Measurements from ENCODE around the gene SCARB1. TPM values are rescaled to one million over a fixed set of nuclear protein-coding genes. Genes with fewer than 3 reads are reported as not detected.

The SCARB1 gene
- polyA plus RNA-seq, 1 experiment: 10.3 TPM

DNA sequence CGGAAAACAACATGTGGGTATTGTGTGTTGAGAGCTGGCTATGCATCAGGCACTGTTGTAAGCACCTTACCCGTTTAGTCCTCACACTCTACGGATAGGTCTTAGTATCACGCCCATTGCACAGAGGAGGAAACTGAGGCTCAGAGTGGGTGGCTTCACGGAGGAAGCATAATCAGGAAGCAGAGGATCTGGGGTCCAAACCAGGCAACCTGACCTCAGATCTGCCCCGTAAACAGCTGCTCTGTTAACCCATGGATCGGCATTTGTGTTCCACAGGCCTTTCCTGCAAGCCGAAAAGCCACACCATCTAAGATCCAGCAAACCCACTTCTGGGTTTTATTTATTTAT, 107.9 kb downstream of the SCARB1 start:
- Histone ChIP-seq H3K27me3 (ENCODE audit: control insufficient read depth, insufficient read depth, low read length) (peaks cover 19% of the 10 kb centered on the region), H3K4me3 (ENCODE audit: low read depth, low read length) (no peak overlapping the region), H3K9me3 (ENCODE audit: control insufficient read depth, insufficient read depth, low read length) (peaks cover 22% of the 10 kb centered on the region), H3K27ac (ENCODE audit: low read depth, low read length) (peak overlapping the region; percentile 73)
- TF ChIP-seq, protein P1, sequence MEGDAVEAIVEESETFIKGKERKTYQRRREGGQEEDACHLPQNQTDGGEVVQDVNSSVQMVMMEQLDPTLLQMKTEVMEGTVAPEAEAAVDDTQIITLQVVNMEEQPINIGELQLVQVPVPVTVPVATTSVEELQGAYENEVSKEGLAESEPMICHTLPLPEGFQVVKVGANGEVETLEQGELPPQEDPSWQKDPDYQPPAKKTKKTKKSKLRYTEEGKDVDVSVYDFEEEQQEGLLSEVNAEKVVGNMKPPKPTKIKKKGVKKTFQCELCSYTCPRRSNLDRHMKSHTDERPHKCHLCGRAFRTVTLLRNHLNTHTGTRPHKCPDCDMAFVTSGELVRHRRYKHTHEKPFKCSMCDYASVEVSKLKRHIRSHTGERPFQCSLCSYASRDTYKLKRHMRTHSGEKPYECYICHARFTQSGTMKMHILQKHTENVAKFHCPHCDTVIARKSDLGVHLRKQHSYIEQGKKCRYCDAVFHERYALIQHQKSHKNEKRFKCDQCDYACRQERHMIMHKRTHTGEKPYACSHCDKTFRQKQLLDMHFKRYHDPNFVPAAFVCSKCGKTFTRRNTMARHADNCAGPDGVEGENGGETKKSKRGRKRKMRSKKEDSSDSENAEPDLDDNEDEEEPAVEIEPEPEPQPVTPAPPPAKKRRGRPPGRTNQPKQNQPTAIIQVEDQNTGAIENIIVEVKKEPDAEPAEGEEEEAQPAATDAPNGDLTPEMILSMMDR (IDR thresholded peaks at IDR 0.05; ENCODE audit: low read depth, low read length): no peak
- POLR2A ChIA-PET: interaction anchor here (1.1 kb wide), 1 partner anchor 10 kb away, joined by 8 read pairs; no protein-coding TSS in a partner anchor
- CTCF ChIA-PET: interaction anchor here (0.7 to 2.0 kb wide), 4 partner anchors 10 to 303 kb away, joined by 4 to 20 read pairs (median 4); no protein-coding TSS in a partner anchor
- DNase-seq (ENCODE audit: low read depth, low spot score): no peak

DNA sequence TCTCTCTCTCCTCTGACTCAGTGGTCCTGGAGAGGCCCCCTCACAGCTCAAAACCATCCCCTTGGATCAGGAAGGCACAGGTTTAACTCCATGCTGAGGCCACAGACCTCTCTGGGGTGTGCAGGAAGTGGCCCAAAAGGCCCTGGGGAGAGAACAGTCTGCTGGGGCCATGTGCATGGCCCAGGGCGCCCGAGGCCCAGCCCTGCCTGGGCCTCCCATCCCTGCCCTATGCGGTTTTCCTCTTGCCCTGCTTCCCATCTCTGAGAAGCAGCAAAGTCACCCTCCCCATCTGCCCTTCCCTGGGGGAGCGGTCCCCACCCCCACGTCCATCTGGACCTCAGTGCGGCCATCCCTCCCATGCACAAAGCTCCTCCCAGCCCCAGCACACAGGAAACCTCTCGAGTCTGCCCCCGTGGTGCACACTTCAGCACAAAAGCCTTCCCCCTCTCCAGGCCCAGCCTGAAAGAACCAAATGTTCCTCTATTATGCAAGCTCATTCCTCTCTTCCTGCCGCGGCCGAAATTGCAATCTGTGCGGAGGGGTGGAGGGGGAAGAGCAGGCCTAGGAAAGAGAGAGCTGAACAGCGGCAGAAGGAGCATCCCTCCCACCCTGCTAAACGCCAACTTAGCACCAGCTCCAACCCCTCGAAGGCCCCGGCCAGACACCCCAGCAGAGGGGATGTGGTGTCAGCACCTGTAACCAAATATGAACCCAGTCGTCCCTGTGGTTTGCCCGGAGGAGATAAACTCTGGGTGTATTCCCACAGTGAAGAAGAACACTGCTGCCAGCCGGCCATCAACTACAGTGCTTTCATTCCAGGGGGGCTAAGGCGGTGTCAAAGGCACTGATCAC, 108.5 kb downstream of the SCARB1 start:
- H3K27ac ChIP-seq (ENCODE audit: low read depth, low read length): peak overlapping the region; percentile 73
- TF ChIP-seq, protein P1 (IDR thresholded peaks at IDR 0.05; ENCODE audit: low read depth, low read length): no peak
- ChIA-PET POLR2A (interaction anchor here (1.1 kb wide), 1 partner anchor 10 kb away, joined by 8 read pairs; no protein-coding TSS in a partner anchor), CTCF (interaction anchor here (0.7 to 2.0 kb wide), 5 partner anchors 11 to 302 kb away, joined by 3 to 20 read pairs (median 4); no protein-coding TSS in a partner anchor)
- peaks cover 16% of the 10 kb centered on the region for H3K27me3 ChIP-seq (ENCODE audit: control insufficient read depth, insufficient read depth, low read length)
- no peak overlapping the region for H3K4me3 ChIP-seq (ENCODE audit: low read depth, low read length)
- DNase-seq (ENCODE audit: low read depth, low spot score): no peak
- peaks cover 22% of the 10 kb centered on the region for H3K9me3 ChIP-seq (ENCODE audit: control insufficient read depth, insufficient read depth, low read length)

DNA sequence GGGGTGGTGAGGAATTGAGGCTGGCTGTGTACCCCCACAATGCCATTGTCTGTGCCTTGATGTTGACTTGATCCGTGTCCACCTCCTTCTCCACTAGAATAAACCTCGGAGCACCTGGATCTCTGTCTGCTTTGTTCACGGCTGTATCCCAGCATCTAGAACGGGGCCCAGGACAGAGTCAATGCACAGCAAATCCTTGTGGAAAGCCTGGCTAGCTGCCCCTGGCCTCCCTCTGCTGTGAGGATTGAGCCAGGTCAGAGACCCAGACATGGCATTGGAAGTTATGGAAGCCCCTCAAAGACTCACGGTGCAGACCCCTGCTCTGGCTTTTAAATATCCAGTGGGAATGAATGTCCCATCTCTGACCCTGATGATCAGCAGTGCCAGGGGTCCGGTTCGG, 109.2 kb downstream of the SCARB1 start:
- TF ChIP-seq, protein P1 (IDR thresholded peaks at IDR 0.05; ENCODE audit: low read depth, low read length): no peak
- peak overlapping the region; percentile 73 for H3K27ac ChIP-seq (ENCODE audit: low read depth, low read length)
- H3K4me3 ChIP-seq (ENCODE audit: low read depth, low read length): no peak overlapping the region
- ChIA-PET CTCF (interaction anchor here (1.4 to 2.0 kb wide), 2 partner anchors 11 to 12 kb away, joined by 4 to 20 read pairs; no protein-coding TSS in a partner anchor), POLR2A (interaction anchor here (1.1 kb wide), 1 partner anchor 11 kb away, joined by 8 read pairs; no protein-coding TSS in a partner anchor)
- H3K9me3 ChIP-seq (ENCODE audit: control insufficient read depth, insufficient read depth, low read length): peaks cover 22% of the 10 kb centered on the region
- H3K27me3 ChIP-seq (ENCODE audit: control insufficient read depth, insufficient read depth, low read length): peaks cover 12% of the 10 kb centered on the region
- no peak for DNase-seq (ENCODE audit: low read depth, low spot score)

DNA sequence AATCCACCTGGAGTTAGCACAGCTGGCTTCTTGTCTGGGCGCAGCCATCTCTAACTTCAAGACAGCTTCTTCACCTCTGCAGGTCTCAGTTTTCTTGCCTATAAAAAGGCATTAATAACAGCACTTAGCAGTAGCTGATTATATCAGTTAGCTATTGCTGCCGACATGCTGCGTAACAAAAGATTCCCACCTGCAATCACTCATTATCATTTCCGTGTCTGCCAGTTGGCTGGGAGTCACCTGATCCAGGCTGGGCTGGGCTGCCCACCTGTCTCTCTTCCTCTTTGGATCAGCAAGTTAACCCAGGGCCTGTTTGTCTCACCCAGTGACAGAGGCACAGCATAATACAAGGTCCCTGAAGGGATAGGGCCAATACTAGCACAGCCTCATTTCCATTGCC, 109.7 kb downstream of the SCARB1 start:
- no peak for DNase-seq (ENCODE audit: low read depth, low spot score)
- ChIA-PET POLR2A (no interaction called here), CTCF (no interaction called here)
- Histone ChIP-seq H3K9me3 (ENCODE audit: control insufficient read depth, insufficient read depth, low read length) (peaks cover 22% of the 10 kb centered on the region), H3K27ac (ENCODE audit: low read depth, low read length) (no peak overlapping the region), H3K4me3 (ENCODE audit: low read depth, low read length) (no peak overlapping the region), H3K27me3 (ENCODE audit: control insufficient read depth, insufficient read depth, low read length) (peaks cover 12% of the 10 kb centered on the region)
- TF ChIP-seq, protein P1 (IDR thresholded peaks at IDR 0.05; ENCODE audit: low read depth, low read length): no peak

DNA sequence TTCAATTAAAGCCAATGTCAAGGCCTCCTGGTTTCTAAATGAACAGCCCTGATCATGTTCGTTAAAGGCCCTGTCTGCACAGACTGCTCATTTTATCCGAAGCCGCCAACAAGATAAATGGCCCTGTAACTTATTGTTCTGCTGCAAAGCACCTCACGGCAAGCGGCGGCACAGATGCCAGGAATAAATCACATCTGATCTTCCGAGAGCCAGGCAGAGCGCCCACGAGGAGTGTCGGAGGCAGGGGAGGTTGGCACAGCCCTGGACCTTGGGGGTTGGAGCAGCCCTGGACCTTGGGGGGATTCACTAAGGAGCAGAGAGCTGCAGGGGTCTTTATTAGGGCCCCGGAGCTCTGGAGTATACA, 110.5 kb downstream of the SCARB1 start:
- Histone ChIP-seq H3K27me3 (ENCODE audit: control insufficient read depth, insufficient read depth, low read length) (peaks cover 10% of the 10 kb centered on the region), H3K9me3 (ENCODE audit: control insufficient read depth, insufficient read depth, low read length) (peaks cover 20% of the 10 kb centered on the region), H3K4me3 (ENCODE audit: low read depth, low read length) (no peak overlapping the region), H3K27ac (ENCODE audit: low read depth, low read length) (no peak overlapping the region)
- ChIA-PET CTCF (no interaction called here), POLR2A (no interaction called here)
- no peak for DNase-seq (ENCODE audit: low read depth, low spot score)
- TF ChIP-seq, protein P1 (IDR thresholded peaks at IDR 0.05; ENCODE audit: low read depth, low read length): no peak

All from AG04450 (cell line).